ENCODE measurements around the gene ALKBH5.

- TF ChIP-seq EZH2 (IDR thresholded peaks at IDR 0.05; ENCODE audit: insufficient read depth, poor library complexity, severe bottlenecking): no peak
- no peak for TF ChIP-seq EZH2phosphoT487 (IDR thresholded peaks at IDR 0.05; ENCODE audit: insufficient read depth, low read depth)
Measured at GRCh38 chr17:18156976-18157280, 26.7 kb upstream of the ALKBH5 start.

All from GM23248 (cell line).